ENCODE measurements around the gene LRP4.

Gene LRP4

GRCh38 chr11:46837860-46838259, 80.5 kb downstream of the LRP4 start (continued):
- no peak for TF ChIP-seq CREB5 (CRISPR knock-in tag; IDR thresholded peaks at IDR 0.05; ENCODE audit: low read depth)

- no peak for ATAC-seq
- TF ChIP-seq BACH2 (CRISPR knock-in tag; IDR thresholded peaks at IDR 0.05; ENCODE audit: borderline replicate concordance): no peak
- TF ChIP-seq ZNF70 (CRISPR knock-in tag; IDR thresholded peaks at IDR 0.05): no peak
- TF ChIP-seq ZC3H10 (CRISPR knock-in tag; IDR thresholded peaks at IDR 0.05): no peak
- no peak for TF ChIP-seq ARNTL (CRISPR knock-in tag; IDR thresholded peaks at IDR 0.05; ENCODE audit: borderline replicate concordance, low read depth)
- no peak for TF ChIP-seq GLIS3 (CRISPR knock-in tag; IDR thresholded peaks at IDR 0.05)
- no peak for TF ChIP-seq SNAI2 (CRISPR knock-in tag; IDR thresholded peaks at IDR 0.05)
- no peak for TF ChIP-seq ZNF8 (CRISPR knock-in tag; IDR thresholded peaks at IDR 0.05)
- TF ChIP-seq POU6F1 (CRISPR knock-in tag; IDR thresholded peaks at IDR 0.05; ENCODE audit: borderline replicate concordance, low read depth): no peak
- no peak for TF ChIP-seq ESRRG (CRISPR knock-in tag; IDR thresholded peaks at IDR 0.05)
- TF ChIP-seq CSRNP3 (CRISPR knock-in tag; IDR thresholded peaks at IDR 0.05): no peak
- TF ChIP-seq TSHZ2 (CRISPR knock-in tag; IDR thresholded peaks at IDR 0.05): no peak
- no peak for TF ChIP-seq CREB5 (CRISPR knock-in tag; IDR thresholded peaks at IDR 0.05; ENCODE audit: low read depth)
- no peak for TF ChIP-seq RARB (CRISPR knock-in tag; IDR thresholded peaks at IDR 0.05)
- TF ChIP-seq PATZ1 (CRISPR knock-in tag; IDR thresholded peaks at IDR 0.05; ENCODE audit: borderline replicate concordance): no peak
- TF ChIP-seq PPARA (CRISPR knock-in tag; IDR thresholded peaks at IDR 0.05; ENCODE audit: borderline replicate concordance): no peak
- TF ChIP-seq ZFP3 (CRISPR knock-in tag; IDR thresholded peaks at IDR 0.05): no peak
- TF ChIP-seq TOX (CRISPR knock-in tag; IDR thresholded peaks at IDR 0.05; ENCODE audit: borderline replicate concordance): no peak
- no peak for TF ChIP-seq ZNF565 (CRISPR knock-in tag; conservative IDR thresholded peaks at IDR 0.05; ENCODE audit: low read depth)
Measured at GRCh38 chr11:46836870-46837269, 81.5 kb downstream of the LRP4 start.

GRCh38 chr11:46836431-46836830, 81.9 kb downstream of the LRP4 start:
- no peak for TF ChIP-seq ZNF70 (CRISPR knock-in tag; IDR thresholded peaks at IDR 0.05)
- no peak for TF ChIP-seq ZNF8 (CRISPR knock-in tag; IDR thresholded peaks at IDR 0.05)
- TF ChIP-seq TCF4 (CRISPR knock-in tag; IDR thresholded peaks at IDR 0.05; ENCODE audit: borderline replicate concordance): no peak
- TF ChIP-seq SNAI2 (CRISPR knock-in tag; IDR thresholded peaks at IDR 0.05): no peak
- no peak for TF ChIP-seq BACH2 (CRISPR knock-in tag; IDR thresholded peaks at IDR 0.05; ENCODE audit: borderline replicate concordance)
- TF ChIP-seq TOX (CRISPR knock-in tag; IDR thresholded peaks at IDR 0.05; ENCODE audit: borderline replicate concordance): no peak
- TF ChIP-seq OSR1 (CRISPR knock-in tag; IDR thresholded peaks at IDR 0.05): no peak
- TF ChIP-seq ZFP30 (CRISPR knock-in tag; IDR thresholded peaks at IDR 0.05): no peak
- TF ChIP-seq ESRRG (CRISPR knock-in tag; IDR thresholded peaks at IDR 0.05): no peak
- TF ChIP-seq TSHZ2 (CRISPR knock-in tag; IDR thresholded peaks at IDR 0.05): no peak
- TF ChIP-seq ARNTL (CRISPR knock-in tag; IDR thresholded peaks at IDR 0.05; ENCODE audit: borderline replicate concordance, low read depth): no peak
- TF ChIP-seq RARB (CRISPR knock-in tag; IDR thresholded peaks at IDR 0.05): no peak
- TF ChIP-seq CSDC2 (CRISPR knock-in tag; IDR thresholded peaks at IDR 0.05): no peak
- no peak for TF ChIP-seq PPARA (CRISPR knock-in tag; IDR thresholded peaks at IDR 0.05; ENCODE audit: borderline replicate concordance)

More at GRCh38 chr11:46836431-46836830, 81.9 kb downstream of the LRP4 start:
- ATAC-seq: no peak
